Body of pancreas (tissue), 4 donors: Measurements from ENCODE around the gene CHCHD6. TPM values are rescaled to one million over a fixed set of nuclear protein-coding genes. Genes with fewer than 3 reads are reported as not detected.
A peak's percentile ranks its signal among the peaks of the same experiment; 100 is the strongest.

Experiments used
- ATAC-seq: fragments of 150-250 bp; one replicate; pipeline ENCODE4 v1.9.1; 2016
- DNase-seq, 4 donors: peaks; one replicate each; pipeline ENCODE4 v3.0.0-alpha.2; 2019
- H3K27ac ChIP-seq, 4 donors: fragments of 200-600 bp; sonication (generic); 1 replicate in 3 of 4; 2 replicates in 1 of 4; pipeline versions ENCODE4 v1.5.1 to v1.6.1; 2016 to 2019; ENCODE audit warnings: mild to moderate bottlenecking in 1 of 4, mixed read lengths in 1 of 4, moderate library complexity in 1 of 4
- H3K27me3 ChIP-seq, 2 donors: fragments of 200-600 bp; sonication (generic); one replicate each; pipeline ENCODE4 v1.6.0; 2016; ENCODE audit warnings: mild to moderate bottlenecking in 1 of 2
- H3K36me3 ChIP-seq, 2 donors: fragments of 200-600 bp; sonication (generic); replicated peaks in 1 of 2; 2 replicates each; pipeline ENCODE4 v1.5.1; 2016; ENCODE audit warnings: low read depth in 2 of 2; ENCODE audit not compliant: insufficient read depth in 1 of 2
- H3K4me1 ChIP-seq: fragments of 200-600 bp; sonication (generic); one replicate; pipeline ENCODE4 v1.6.0; 2016
- H3K4me3 ChIP-seq, 2 donors: fragments of 200-600 bp; sonication (generic); 1 replicate in 1 of 2; 2 replicates in 1 of 2; pipeline ENCODE4 v1.5.1; 2016 to 2019
- H3K9me3 ChIP-seq, 3 donors: fragments of 200-600 bp; sonication (generic); 1 replicate in 2 of 3; 2 replicates in 1 of 3; pipeline ENCODE4 v1.5.1; 2016
- POLR2A ChIP-seq, 3 donors: fragments of 450-650 bp; IDR thresholded peaks; one replicate each; pipeline ENCODE4 v1.6.1; 2016; ENCODE audit warnings: antibody characterized with exemption in 3 of 3, mild to moderate bottlenecking in 2 of 3
- WGBS, 2 donors: methylation state at CpG; one replicate each; pipeline ENCODE4 v1.1.5; 2017; 5-methylcytosine and 5-hydroxymethylcytosine counted together
- intact Hi-C: fragments of 100-400 bp; cut with DNase I; formaldehyde crosslinking; loops from one replicate; pipeline ENCODE4 v1.15.1; 2023
- total RNA-seq, 2 donors: library from RNA; depleted of rRNA; stranded (reverse); fragments of >200 nt; gene quantifications; one replicate each; pipeline ENCODE4 v1.1.0, GENCODE V29; 2016
- TF ChIP-seq, protein P1 (sequence below), 7 experiments: fragments of 450-650 bp in 4 of 7; fragments of 200-600 bp in 3 of 7; sonication (generic) in 3 of 7; IDR thresholded peaks; one replicate each; pipeline ENCODE4 v1.5.1; 2016 to 2019; ENCODE audit warnings: antibody characterized with exemption in 7 of 7

CHCHD6 gene
- total RNA-seq, 2 donors from 2014 or later = 0.66 to 10.9 TPM

DNA sequence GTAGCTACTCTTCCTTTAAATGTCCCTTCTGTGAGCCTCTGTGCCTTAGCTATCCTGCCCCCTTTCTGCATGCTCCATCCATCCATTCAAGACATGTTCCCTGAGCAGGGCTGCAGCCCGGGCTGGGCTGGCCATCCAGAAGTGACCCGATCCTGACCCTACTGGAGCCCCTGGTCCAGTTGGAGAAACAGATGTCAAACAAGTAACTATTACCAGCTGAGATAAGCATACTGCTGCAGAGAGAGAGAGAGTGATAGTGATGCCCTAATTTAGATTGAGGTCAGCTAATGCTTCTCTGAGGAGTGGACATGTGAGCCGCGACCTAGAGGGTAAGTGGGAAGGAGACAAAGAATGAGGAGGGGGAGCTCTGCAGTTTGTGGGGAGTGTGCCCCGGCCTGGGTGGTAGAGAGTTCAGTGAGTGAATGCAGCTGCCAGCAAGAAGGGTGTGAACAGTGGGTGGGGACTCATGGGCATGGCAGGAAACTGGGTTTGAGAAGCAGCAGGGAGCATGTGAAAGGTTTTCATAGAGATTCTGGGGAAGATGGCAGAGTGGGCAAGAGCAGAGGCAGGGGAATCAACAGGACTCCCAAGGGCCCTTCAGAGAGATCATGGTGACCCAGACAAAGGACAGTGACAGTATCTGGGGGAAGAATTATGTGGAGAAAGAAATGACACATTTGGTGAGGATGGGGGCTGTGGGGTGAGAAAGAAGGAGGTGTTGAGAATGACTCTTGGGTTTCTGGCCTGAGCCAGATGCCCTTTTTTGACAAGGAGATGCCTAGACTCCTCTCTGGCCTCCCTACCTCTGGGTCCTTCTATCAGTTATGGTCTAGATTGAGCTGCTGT lies 44.9 kb downstream of the CHCHD6 start:
- no peak overlapping the region for H3K4me3 ChIP-seq
- DNase-seq (no peak), ATAC-seq (no peak)
- H3K4me1 ChIP-seq = peaks cover 25% of the 10 kb centered on the region
- H3K9me3 ChIP-seq = no peaks in the 10 kb centered on the region
- no peak overlapping the region for H3K27ac ChIP-seq
- intact Hi-C loops = no loop called here
- no peaks in the 10 kb centered on the region for H3K27me3 ChIP-seq
- TF ChIP-seq POLR2A (IDR thresholded peaks at IDR 0.05) = no peak
- TF ChIP-seq, protein P1, sequence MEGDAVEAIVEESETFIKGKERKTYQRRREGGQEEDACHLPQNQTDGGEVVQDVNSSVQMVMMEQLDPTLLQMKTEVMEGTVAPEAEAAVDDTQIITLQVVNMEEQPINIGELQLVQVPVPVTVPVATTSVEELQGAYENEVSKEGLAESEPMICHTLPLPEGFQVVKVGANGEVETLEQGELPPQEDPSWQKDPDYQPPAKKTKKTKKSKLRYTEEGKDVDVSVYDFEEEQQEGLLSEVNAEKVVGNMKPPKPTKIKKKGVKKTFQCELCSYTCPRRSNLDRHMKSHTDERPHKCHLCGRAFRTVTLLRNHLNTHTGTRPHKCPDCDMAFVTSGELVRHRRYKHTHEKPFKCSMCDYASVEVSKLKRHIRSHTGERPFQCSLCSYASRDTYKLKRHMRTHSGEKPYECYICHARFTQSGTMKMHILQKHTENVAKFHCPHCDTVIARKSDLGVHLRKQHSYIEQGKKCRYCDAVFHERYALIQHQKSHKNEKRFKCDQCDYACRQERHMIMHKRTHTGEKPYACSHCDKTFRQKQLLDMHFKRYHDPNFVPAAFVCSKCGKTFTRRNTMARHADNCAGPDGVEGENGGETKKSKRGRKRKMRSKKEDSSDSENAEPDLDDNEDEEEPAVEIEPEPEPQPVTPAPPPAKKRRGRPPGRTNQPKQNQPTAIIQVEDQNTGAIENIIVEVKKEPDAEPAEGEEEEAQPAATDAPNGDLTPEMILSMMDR (IDR thresholded peaks at IDR 0.05) = no peak
- 92% methylated on average over 5 of the region's 5 CpGs for WGBS, 2 donors
- H3K36me3 ChIP-seq = no peaks in the 10 kb centered on the region

DNA sequence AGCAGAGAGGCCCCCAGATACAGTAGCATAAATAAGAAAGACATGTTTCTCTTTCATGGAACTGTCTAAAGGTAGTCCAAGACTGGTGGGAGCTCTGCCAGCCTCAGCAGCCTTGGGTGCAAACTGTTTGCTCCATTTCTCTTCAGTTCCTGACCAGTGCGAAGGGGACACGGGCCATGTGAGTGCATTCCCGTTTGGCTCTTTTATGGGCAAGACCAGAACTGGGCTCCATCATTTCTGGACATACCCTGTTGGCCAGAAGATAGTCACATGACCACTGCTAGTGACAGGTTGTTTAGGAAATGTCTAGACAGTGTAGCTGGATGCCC lies 45.5 kb downstream of the CHCHD6 start:
- peaks cover 25% of the 10 kb centered on the region for H3K4me1 ChIP-seq
- intact Hi-C loops = no loop called here
- DNase-seq = no peak

DNA sequence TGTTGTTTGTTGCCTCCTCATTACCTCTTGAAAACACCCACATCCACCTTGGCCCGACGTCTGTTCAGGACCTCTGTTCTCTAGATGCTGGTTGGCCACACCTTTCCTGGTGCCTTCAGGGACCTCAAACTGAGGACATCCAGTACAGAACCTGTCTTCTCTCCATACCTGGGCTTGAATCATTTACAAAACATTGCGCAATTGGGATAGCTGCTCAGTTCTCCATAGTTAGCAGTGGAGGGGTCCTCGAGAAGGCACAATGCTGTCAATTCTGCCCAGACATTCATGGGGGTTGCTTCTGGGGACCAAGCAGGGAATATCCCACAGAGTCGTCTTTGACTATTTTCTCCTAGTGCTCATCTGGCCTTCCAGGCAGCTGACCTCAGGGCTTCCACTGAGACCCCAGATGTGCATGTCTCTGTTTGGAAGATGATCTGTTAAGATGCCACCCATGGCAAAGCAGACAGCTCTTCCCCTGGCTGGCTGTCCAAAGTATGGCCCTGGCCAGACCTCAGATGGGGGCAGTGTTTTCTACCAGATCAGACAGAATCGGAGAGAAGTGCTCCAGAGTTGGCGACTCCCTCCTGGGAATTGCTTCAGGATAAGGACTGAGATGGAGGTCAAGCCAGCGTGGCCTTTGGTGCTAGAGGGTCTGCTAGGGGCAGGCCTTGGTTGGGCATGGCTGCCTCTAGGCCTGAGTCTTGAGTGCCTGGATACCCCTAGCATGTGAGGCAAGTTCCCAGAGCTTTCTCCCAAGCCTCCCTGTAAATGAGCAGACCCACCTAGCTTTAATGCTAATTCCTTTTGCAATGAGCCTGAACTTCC lies 46.1 kb downstream of the CHCHD6 start:
- H3K9me3 ChIP-seq = no peaks in the 10 kb centered on the region
- no peak overlapping the region for H3K27ac ChIP-seq
- peaks cover 25% of the 10 kb centered on the region for H3K4me1 ChIP-seq
- ATAC-seq = no peak
- no peak for DNase-seq
- no peaks in the 10 kb centered on the region for H3K36me3 ChIP-seq
- intact Hi-C loops = loop anchor here (10.0 kb wide), 1 partner anchor 705 kb away; no protein-coding TSS in a partner anchor
- H3K4me3 ChIP-seq = no peak overlapping the region
- no peaks in the 10 kb centered on the region for H3K27me3 ChIP-seq
- TF ChIP-seq POLR2A (IDR thresholded peaks at IDR 0.05) = no peak
- TF ChIP-seq, protein P1 (IDR thresholded peaks at IDR 0.05) = no peak
- 88 to 89% methylated on average over 6 to 8 of the region's 8 CpGs for WGBS, 2 donors

More for the DNA sequence above, 45.5 kb downstream of the CHCHD6 start:
- no peaks in the 10 kb centered on the region for H3K27me3 ChIP-seq
- TF ChIP-seq POLR2A (IDR thresholded peaks at IDR 0.05) = no peak
- TF ChIP-seq, protein P1 (IDR thresholded peaks at IDR 0.05) = no peak
- no peaks in the 10 kb centered on the region for H3K36me3 ChIP-seq
- 90 to 100% methylated on average over 3 of the region's 3 CpGs for WGBS, 2 donors
- H3K4me3 ChIP-seq = no peak overlapping the region
- no peaks in the 10 kb centered on the region for H3K9me3 ChIP-seq
- ATAC-seq = no peak
- H3K27ac ChIP-seq = no peak overlapping the region

DNA sequence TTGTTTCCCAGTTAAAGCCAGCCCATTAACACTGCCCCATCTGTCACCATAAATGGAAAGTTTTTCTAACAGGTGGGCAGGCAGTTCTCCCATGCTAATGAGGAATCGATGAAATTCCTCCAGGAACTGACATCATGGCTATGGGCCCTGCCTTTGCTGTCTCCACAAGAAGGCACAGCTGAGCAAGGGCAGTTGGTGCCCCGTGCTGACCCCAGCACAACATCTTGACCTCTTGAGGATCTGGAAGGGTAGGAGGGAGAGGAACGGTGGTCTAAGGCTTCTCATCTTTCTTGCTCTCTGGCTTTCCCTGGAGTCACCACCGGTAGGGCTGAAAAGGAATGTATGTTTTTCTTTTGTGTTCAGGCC lies 46.7 kb downstream of the CHCHD6 start:
- intact Hi-C loops = loop anchor here (10.0 kb wide), 1 partner anchor 704 kb away; no protein-coding TSS in a partner anchor
- ATAC-seq = peak; percentile 19
- H3K36me3 ChIP-seq = no peaks in the 10 kb centered on the region
- H3K4me3 ChIP-seq = no peak overlapping the region
- no peaks in the 10 kb centered on the region for H3K9me3 ChIP-seq
- no peak for TF ChIP-seq POLR2A (IDR thresholded peaks at IDR 0.05)
- TF ChIP-seq, protein P1 (IDR thresholded peaks at IDR 0.05) = no peak
- no peaks in the 10 kb centered on the region for H3K27me3 ChIP-seq
- 54 to 66% methylated on average over 4 of the region's 4 CpGs for WGBS, 2 donors
- no peak overlapping the region for H3K27ac ChIP-seq
- H3K4me1 ChIP-seq = peaks cover 19% of the 10 kb centered on the region
- DNase-seq = no peak
